ENCODE measurements around the gene MLXIPL.
"Not testable (repeated sequence)": the region's sequence is repeated elsewhere in the genome, so short reads cannot be mapped to it uniquely, and the experiment has no call there.

The MLXIPL gene

DNA sequence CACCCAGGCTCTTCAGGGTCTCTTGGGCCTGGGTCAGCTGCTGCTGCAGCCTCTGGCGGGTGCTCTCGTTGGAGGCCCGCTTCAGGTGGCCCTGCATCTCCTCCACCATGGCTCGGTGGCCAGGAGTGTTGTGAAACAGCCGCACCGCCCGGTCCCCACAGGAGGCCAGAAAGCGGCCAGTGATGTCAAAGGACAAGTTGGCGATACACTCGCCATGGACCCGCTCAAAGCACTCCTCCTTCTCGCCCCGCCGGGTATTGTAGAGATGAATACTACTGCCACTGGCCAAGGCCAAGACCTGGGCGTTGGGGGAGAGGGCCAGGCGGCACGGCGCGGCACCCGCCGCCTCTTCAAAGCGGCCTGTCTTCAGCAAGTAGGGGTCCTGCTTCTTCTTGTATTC is 53.8 kb downstream of the MLXIPL start:
- H3K4me3 ChIP-seq (ENCODE audit: low read depth, low read length), result no peak overlapping the region
- TF ChIP-seq CTCF (IDR thresholded peaks at IDR 0.05; ENCODE audit: low read depth, low read length, missing control alignments), result no peak
- in situ Hi-C loops (cut with HindIII; ENCODE audit: low sequenced_read_pairs), result no loop called here
- no peak for DNase-seq (ENCODE audit: low read depth)

GRCh38 chr7:73569042-73569608 is 55.2 kb downstream of the MLXIPL start:
- H3K4me3 ChIP-seq (ENCODE audit: low read depth, low read length), result no peak overlapping the region
- no peak for TF ChIP-seq CTCF (IDR thresholded peaks at IDR 0.05; ENCODE audit: low read depth, low read length, missing control alignments)
- in situ Hi-C loops (cut with HindIII; ENCODE audit: low sequenced_read_pairs), result no loop called here
- DNase-seq (ENCODE audit: low read depth), result no peak

DNA sequence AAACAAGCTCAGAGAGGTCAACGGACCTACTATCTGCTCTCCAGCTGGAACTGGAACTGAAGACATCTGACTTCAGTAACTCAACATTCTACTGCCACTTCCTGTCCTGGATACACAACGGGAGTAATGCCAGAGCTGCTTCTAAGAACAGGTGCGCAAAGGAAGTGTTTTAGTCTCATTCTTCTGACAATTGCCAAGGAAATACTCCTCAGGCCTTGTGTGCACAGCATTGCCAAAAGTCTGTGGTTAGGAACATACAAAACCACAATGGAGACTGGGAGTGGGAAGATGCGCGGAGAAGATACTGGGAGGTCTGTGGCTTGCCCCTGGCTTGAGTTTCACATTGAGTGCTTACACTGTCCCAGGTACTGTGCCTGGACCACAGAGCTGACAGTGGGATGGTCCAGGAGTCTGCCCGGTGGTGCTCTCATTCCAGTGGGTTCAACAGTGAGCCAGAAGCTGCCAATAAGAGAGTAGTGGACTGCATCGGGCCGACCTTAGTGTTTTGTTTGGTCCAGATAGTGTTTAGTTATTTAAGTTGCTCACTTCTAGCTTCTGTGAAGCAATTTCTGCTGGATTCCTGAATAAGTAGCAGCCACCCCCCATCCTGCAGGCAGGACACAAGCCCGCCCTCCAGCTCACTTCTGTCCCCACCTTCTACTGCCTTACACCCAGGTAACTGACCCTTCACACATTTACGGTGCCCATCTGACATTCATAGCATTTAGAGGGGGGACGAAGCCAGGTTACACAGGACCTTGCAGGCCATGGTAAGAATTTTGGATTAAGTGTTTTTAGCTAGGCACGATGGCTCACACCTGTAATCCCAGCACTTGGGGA is 56.3 kb downstream of the MLXIPL start:
- in situ Hi-C loops (cut with HindIII; ENCODE audit: low sequenced_read_pairs), result no loop called here
- DNase-seq (ENCODE audit: low read depth), result peak; percentile 28
- no peak for TF ChIP-seq CTCF (IDR thresholded peaks at IDR 0.05; ENCODE audit: low read depth, low read length, missing control alignments)
- H3K4me3 ChIP-seq (ENCODE audit: low read depth, low read length), result no peak overlapping the region

GRCh38 chr7:73567140-73567539 is 57.2 kb downstream of the MLXIPL start:
- H3K4me3 ChIP-seq (ENCODE audit: low read depth, low read length), result no peak overlapping the region
- no peak for TF ChIP-seq CTCF (IDR thresholded peaks at IDR 0.05; ENCODE audit: low read depth, low read length, missing control alignments)
- no peak for DNase-seq (ENCODE audit: low read depth)
- in situ Hi-C loops (cut with HindIII; ENCODE audit: low sequenced_read_pairs), result no loop called here

DNA sequence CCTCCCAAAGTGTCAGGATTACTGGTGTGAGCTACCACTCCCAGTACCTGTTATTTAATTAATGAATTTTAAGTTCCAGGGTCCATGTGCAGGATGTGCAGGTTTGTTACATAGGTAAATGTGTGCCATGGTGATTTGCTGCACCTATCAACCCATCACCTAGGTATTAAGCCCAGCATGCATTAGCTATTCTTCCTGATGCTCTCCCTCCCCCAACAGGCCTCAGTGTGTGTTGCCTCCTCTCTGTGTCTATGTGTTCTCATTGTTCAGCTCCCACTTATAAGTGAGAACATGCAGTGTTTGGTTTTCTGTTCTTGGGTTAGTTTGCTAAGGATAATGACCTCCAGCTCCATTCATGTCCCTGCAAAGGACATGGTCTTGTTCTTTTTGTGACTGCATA is 57.9 kb downstream of the MLXIPL start:
- H3K4me3 ChIP-seq (ENCODE audit: low read depth, low read length); in situ Hi-C loops (cut with HindIII; ENCODE audit: low sequenced_read_pairs); DNase-seq (ENCODE audit: low read depth): not testable (repeated sequence)

- H3K4me3 ChIP-seq (ENCODE audit: low read depth, low read length), result no peak overlapping the region
- no peak for TF ChIP-seq CTCF (IDR thresholded peaks at IDR 0.05; ENCODE audit: low read depth, low read length, missing control alignments)
- no peak for DNase-seq (ENCODE audit: low read depth)
- in situ Hi-C loops (cut with HindIII; ENCODE audit: low sequenced_read_pairs), result no loop called here
These were observed 58.5 kb downstream of the MLXIPL start for GRCh38 chr7:73565675-73566340.

Data from astrocyte of the cerebellum (primary cell).